Stimulated activated CD8-positive, alpha-beta memory T cell treated with anti-CD3 and anti-CD28 coated beads, Interleukin-7, amount 100 ng/mL, for 4 hours (primary cell): Measurements from ENCODE around the gene SLC2A1.

ENCODE experiments used
- DNase-seq, 2 donors: peaks; one replicate each; pipeline ENCODE4 v3.0.0-alpha.2; 2020; ENCODE audit warnings: low read depth in 2 of 2

SLC2A1 gene

GRCh38 chr1:42958488-42959319 lies at the start of gene SLC2A1:
SLC2A1 (minus strand) TSS chr1:42958868; CDS start chr1:42958651, 217 bp downstream.
- DNase-seq = peak; percentile 83 to 92

GRCh38 chr1:43007377-43008114 lies 48.9 kb upstream of the SLC2A1 start:
- no peak for DNase-seq

GRCh38 chr1:43005460-43006361 lies 47.0 kb upstream of the SLC2A1 start:
- DNase-seq = no peak

GRCh38 chr1:43004587-43005459 lies 46.2 kb upstream of the SLC2A1 start:
- no peak for DNase-seq

GRCh38 chr1:43002766-43003165 lies 44.1 kb upstream of the SLC2A1 start:
- DNase-seq = no peak

- no peak for DNase-seq
Measured at GRCh38 chr1:43002116-43002515, 43.4 kb upstream of the SLC2A1 start.

GRCh38 chr1:43001434-43001833 lies 42.8 kb upstream of the SLC2A1 start:
- DNase-seq = no peak

- no peak for DNase-seq
Measured at GRCh38 chr1:43000271-43000670, 41.6 kb upstream of the SLC2A1 start.

- DNase-seq = no peak
Measured at GRCh38 chr1:42999308-42999707, 40.6 kb upstream of the SLC2A1 start.

GRCh38 chr1:42998386-42998785 lies 39.7 kb upstream of the SLC2A1 start:
- DNase-seq = no peak

GRCh38 chr1:42996384-42996970 lies 37.8 kb upstream of the SLC2A1 start:
- no peak for DNase-seq

- no peak for DNase-seq
Measured at GRCh38 chr1:42993502-42994136, 35.0 kb upstream of the SLC2A1 start.

GRCh38 chr1:42992054-42992571 lies 33.4 kb upstream of the SLC2A1 start:
- DNase-seq = no peak

GRCh38 chr1:42990757-42991346 lies 32.2 kb upstream of the SLC2A1 start:
- no peak for DNase-seq

- no peak for DNase-seq
Measured at GRCh38 chr1:42983693-42984092, 25.0 kb upstream of the SLC2A1 start.

GRCh38 chr1:42983253-42983652 lies 24.6 kb upstream of the SLC2A1 start:
- DNase-seq = no peak

GRCh38 chr1:42982641-42983040 lies 24.0 kb upstream of the SLC2A1 start:
- no peak for DNase-seq

- no peak for DNase-seq
Measured at GRCh38 chr1:42981871-42982270, 23.2 kb upstream of the SLC2A1 start.

GRCh38 chr1:42981255-42981805 lies 22.7 kb upstream of the SLC2A1 start:
- DNase-seq = no peak
